Occipital lobe (tissue), 2 donors: Measurements from ENCODE around the gene FOXN4. TPM values are rescaled to one million over a fixed set of nuclear protein-coding genes. Genes with fewer than 3 reads are reported as not detected.
"Not testable (repeated sequence)": the region's sequence is repeated elsewhere in the genome, so short reads cannot be mapped to it uniquely, and the experiment has no call there.

Experiments
- DNase-seq: peaks from one replicate; lab custom pipeline; 2025; lab: John Stamatoyannopoulos, UW
- total RNA-seq: library from RNA; depleted of rRNA; stranded (reverse); fragments of >200 nt; gene quantifications from one replicate; pipeline ENCODE4 v1.2.3, GENCODE V29; 2014

FOXN4 gene, protein sequence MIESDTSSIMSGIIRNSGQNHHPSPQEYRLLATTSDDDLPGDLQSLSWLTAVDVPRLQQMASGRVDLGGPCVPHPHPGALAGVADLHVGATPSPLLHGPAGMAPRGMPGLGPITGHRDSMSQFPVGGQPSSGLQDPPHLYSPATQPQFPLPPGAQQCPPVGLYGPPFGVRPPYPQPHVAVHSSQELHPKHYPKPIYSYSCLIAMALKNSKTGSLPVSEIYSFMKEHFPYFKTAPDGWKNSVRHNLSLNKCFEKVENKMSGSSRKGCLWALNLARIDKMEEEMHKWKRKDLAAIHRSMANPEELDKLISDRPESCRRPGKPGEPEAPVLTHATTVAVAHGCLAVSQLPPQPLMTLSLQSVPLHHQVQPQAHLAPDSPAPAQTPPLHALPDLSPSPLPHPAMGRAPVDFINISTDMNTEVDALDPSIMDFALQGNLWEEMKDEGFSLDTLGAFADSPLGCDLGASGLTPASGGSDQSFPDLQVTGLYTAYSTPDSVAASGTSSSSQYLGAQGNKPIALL
- total RNA-seq: 0.16 TPM

DNA sequence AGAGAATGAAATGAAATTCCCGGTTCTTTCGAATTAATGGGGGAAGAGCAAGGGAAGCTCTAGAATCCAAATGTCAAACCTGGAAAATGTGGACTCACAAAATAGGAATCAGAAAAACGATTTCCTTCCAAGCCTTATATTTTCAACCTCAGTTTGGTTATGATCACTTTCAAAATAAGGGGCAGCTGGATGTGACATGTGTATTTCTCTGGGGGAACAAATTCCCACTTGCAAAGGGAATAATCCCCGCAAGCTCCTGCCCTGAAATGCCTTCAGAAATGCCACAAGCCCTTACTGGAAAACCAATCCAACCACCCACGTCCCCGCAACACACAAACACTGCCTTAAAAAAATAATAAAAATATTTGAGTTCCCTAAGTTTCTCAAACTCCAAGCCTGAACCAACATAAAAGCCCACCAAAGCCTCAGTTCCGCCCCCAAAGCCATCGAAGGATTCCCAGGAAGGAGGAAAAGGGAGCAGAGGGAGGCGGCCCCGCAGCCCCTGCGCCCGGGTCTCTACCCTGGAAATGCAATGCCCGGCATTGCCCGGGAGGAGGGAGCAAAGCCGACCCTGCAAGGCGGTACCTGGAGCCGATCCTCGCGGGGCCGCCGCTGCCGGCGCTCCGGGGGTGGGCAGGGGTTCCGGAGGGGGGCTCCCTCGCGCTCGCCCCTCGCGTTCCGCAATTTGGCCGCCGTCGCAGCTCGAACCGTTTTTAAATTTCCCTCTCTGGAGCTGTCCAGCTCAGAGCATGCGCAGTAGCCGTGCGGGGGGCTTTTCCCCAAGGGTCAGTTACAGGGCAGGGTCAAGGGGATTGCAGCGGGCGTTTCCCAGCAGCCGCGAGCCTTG is at the start of gene FOXN4:
TSS of gene FOXN4 (minus strand) at position 751 of the 847 bp plus-strand sequence. CDS start 963 bp downstream, outside the sequence.
- DNase-seq: no peak

DNA sequence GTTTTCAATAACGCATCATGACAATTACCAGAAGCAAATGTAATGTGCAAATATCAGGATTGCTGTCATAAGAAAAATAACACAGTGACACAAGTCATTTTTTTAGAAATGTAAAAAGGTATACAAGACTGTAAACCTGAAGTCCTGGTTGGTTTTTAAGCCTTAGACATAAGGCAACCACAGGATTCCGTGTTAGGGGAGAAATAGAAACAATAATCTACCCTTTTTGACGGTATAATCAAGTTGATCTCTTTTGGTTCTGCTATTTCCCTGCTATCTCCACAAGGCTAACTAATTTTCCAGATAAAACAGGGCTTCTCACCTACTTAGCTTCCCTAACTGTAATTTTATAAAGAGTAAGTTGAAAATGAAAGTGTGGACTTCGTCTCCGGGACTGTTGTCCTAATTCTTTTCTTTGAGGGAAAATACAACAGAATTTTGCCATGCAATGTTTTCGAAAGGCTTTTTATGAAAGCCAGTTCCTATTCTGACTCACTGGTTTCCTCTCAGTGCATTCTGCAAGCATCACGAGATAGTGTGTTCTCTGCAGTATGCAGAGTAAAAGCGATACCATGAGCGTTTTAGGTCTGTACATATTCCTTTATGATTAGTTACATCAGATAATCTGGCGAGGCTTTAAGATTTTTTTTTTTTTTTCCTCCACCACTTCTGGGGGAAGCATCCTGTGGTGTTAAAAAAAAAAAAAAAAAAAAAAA is 49.2 kb upstream of the FOXN4 start:
- no peak for DNase-seq

DNA sequence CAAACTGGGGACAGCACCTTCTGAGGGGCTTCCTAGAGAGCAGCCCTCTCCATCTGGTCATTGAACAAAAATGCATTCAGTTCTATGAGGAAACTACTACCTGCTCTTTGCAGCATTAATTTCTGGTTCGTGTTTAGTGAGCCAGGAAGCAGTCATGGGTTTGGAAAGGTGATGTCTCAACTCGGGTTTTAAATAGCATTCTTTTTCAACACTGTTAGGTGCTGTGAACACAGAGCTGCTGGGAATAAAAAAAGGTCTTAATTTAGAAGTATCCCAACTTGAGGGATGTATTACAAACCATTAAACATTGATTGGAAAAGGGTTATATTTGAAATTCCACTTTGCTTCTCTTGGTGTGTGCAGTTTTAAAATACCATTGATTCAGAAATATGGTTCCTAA is 47.9 kb upstream of the FOXN4 start:
- DNase-seq: no peak

DNA sequence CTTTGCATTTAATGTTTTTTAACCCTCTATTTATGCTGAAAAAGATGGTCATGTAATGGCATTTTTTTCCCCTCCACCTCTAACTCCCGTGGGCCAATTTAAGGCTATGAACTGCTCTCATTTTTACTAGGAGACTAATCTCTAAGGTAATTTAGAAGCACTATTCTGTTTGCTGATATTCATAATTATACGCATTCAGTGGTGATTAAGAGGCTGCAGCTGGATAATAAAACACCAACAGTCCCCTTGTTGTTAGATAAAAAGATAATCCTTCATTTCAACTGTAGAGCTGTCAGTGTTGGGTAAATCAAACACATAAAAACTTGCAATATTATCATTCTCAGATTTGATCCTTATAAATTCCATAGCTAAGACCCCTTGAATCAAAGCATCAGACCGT is 47.5 kb upstream of the FOXN4 start:
- DNase-seq: no peak

DNA sequence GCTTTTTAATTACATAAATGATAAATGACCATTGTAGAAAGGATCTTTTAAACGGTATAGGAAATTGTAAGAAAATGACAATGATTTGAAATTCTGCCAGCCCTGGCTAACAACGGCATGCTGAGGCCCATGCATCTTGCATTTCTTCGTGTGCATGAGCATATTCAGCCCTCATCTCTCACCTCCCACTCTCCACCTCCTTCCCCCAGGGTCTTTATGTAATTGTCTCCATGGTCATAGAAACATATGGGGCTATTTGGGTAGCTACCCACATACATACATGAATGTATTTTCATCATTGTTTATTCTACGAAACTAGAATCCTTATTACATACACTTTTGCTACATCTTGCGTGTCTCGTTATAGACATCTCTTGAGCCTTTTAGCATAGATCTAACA is 43.1 kb upstream of the FOXN4 start:
- no peak for DNase-seq

DNA sequence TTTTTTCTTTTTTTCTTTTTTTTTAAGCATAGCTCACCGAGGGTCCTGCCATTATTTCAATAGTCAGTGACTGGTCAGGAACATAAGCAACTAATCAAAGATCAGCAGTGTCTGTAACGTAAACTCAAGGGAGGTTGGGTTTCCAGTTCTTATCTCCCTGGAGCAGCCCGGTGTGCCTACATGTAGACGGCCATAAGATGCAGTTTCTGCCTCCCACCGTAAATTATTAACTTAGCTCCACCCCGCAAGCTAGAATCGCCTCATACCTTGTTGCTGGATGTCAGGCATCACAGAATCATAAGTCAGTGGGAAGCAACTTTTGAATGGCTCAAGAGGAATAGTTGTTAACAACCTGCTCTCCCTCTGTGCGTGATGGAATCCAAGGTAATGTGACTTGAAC is 38.5 kb upstream of the FOXN4 start, which contains the start of gene MYO1H:
TSS of gene MYO1H (plus strand) at position 312 of the 400 bp plus-strand sequence. CDS start at position 373, 61 bp downstream.
- DNase-seq: no peak

DNA sequence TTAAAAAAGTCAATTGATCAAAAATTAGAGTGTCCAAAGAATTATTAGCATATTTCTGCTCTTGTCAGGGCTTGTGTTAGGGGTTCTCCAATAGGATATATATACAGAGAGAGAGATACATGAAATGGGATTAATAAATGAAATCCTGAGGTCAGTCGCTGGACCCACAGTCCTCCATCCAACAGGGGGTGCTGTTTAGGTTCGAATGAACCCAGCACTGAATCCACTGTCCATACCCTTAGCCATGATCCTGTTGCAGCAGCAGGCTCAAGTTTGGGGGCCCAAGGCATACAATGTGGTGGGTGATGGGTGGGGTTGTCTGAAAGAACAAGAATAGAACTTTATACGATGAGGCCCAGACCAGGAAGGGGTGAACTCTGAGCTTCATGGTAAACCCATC is 37.8 kb upstream of the FOXN4 start:
- no peak for DNase-seq

DNA sequence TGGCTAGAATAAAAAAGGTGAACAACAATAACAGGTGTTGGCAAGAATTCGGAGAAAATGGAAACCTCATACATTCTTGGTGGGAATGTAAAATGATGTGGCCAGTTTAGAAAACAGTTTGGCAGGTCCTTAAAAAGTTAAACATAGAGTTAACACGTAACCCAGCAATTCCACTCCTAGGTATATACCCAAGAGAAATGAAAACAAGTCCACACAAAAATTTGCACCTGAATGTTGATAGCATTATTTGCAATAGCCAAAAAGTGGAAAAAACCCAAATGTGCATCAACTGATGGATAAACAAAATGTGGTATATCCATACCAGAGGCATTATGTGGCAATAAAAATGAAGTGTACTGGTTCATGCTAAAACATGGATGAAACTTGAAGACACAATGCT is 36.3 kb upstream of the FOXN4 start:
- DNase-seq: no peak

DNA sequence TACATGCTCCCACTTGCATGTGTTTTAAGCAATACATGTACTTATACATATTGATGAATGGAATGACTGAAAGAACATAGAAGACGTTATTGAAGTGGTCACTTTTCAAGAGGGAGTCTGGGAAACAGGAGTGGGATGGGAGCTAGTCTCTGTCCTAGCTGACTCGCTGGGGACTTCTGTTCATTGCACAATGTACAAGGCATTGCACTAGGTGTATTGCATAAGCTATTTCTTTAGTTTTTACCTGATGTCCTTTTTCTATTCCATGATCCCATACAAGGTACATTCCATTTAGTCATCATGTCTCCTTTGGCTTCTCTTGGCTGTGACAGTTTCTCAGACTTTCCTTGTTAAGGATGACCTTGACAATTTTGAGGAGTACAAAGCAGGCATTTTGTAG is 34.6 kb upstream of the FOXN4 start:
- no peak for DNase-seq

DNA sequence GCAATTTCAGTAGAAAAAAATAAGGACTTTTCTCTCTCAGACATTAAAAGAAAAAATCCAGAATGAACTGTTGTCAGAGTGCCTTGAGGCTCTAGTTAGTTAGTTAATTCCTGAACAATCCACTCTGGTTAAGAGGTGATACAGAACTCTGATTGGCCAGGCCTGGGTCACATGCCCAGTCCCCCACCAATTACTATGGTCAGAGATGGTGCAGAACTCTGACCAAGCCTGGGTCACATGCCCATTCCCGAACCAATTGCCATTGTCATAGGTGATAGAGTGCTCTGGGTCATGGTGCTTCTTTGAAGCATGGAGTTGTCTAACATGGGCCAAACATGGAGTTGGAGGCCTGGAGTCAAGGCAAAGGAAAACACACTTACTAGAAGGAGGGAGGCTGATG is 27.5 kb upstream of the FOXN4 start:
- DNase-seq: no peak

DNA sequence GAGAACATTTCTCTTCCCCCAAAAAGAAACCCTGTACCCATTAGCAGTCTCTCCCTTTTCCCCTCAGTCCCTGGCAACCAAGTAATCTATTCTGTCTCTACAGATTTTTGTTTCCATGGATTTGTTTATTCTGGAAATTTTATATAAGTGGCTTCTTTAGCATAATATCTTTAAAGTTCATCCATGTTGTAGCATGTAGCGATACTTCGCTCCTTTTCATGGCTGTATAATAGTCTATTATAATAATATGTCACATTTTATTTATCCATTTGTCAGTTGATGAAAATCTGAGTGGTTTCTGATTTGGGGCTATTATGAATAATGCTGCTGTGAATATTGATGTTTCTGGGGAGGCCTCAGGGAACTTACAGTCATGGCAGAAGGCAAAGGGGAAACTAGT is 25.8 kb upstream of the FOXN4 start:
- no peak for DNase-seq

DNA sequence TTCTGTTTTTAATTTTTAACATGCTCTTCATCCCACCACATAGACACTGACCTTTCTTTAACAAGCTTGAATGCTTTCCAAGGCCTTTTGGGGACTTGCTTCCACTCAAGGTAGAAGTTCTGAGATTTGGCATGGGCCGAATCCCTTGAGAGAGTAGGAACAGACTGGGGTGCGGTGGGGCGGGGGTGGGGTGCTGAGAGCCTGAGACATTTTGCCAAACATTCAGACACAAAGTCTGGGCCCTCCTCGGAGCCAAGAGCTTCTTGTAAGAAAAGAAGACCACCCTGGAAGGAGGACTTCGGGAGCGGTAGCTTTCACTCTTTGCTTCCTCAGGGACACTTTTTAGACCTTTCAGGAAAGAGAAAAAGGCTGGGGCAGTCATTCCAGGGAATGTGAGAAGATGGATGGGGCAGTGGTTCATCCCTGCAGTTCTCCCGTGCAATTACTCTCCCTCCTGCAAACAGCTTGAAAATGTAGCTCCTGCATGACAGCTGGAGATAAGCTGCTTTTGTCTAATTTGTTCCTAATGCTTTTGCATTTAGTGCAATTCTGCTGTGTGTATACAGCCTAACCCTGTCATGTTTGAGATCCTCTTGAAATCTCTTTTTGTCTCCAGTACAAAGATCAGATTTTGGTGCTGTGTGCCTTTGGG is 22.3 kb upstream of the FOXN4 start:
- DNase-seq: no peak

DNA sequence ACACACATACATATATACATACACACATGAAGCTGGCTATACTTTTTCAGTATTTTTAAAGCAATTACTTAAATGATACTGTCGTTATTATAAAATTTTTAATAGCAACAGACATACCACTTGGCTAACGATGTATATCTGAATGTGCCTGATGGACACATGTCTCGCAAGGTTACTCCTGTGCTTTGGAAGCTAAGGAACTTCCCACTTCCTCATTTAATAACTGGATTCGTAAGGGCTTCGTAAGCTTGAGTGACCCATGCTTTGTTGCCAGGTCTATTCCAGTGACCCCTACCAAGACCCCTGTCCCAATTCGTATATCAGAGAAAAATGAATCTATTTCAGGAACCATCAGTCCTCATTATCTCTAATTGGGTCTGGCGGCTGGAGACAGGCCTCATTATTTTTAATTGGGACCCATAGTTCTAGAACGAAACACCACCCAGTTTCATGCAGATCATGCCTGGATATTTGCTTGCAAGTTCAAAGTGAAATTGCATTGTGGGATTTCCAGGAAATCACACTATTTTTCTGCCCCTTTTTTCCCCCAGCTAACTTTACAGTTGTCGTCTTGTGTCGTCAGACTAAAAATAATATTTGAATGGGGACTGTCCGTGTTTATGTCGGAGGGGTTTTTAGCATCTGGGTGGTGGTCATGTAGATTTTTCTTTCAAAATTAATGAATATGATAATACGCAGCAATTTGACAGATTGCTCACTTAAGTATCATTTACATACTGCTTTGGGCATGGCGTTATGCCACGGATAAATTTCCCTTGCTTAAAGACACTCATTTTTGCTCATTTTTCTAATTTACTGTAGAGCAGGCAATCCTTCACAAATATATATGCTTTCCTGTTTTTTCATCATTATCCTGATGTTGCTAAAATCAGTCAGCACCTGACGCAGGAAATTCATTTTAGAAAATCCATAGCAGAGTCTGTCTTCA is 21.5 kb upstream of the FOXN4 start:
- DNase-seq: no peak

DNA sequence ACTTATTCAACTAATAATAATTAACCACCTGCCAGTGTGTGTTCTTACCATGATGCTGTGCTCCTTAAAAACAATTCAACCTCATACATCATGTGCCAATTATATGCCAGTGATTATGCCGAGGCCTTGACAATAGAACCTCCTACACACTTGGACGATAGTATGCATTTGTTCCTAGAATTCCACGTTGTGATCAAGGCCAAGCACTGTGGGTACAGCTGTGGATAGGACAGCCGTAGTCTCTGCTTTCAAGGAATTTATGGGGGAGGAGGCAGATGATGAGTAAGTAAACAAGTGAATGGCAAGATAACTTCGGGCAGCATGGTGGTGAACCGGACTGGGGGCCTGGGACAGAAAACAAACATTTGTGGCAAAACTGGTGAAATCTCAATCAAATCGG is 20.6 kb upstream of the FOXN4 start:
- no peak for DNase-seq

DNA sequence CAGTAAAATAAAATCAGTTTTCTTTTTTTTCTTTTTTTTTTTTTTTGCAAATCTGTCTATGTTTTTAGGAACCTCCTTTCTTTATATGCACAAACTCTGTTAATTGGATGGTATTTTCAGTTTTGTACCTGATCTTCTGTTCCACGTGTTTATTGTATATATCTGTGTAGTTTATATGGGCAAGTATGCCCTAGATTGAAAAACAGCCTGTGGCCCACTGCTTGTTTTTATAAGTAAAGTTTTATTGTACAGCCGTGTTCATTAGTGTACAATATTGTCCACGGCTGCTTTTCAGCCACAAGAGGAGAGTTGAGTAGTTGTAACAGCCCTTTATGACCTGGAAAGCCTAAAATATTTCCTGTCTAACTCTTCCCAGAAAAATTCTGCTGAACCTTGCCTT is 19.9 kb upstream of the FOXN4 start:
- no peak for DNase-seq

DNA sequence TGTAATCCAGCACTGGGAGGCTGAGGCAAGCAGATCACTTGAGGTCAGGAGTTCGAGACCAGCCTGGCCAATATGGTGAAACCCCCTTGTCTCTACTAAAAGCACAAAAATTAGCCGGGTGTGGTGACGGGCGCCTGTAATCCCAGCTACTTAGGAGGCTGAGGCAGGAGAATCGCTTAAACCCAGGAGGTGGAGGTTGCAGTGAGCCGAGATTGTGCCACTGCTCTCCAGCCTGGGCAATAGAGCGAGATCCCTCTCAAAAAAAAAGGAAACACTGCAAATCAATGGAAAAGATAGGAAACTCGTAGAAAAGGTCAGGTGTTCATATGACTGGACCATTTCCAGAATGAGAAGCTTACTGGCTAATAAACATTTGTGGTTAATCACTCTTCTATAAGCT is 12.2 kb upstream of the FOXN4 start:
- not testable (repeated sequence) for DNase-seq

DNA sequence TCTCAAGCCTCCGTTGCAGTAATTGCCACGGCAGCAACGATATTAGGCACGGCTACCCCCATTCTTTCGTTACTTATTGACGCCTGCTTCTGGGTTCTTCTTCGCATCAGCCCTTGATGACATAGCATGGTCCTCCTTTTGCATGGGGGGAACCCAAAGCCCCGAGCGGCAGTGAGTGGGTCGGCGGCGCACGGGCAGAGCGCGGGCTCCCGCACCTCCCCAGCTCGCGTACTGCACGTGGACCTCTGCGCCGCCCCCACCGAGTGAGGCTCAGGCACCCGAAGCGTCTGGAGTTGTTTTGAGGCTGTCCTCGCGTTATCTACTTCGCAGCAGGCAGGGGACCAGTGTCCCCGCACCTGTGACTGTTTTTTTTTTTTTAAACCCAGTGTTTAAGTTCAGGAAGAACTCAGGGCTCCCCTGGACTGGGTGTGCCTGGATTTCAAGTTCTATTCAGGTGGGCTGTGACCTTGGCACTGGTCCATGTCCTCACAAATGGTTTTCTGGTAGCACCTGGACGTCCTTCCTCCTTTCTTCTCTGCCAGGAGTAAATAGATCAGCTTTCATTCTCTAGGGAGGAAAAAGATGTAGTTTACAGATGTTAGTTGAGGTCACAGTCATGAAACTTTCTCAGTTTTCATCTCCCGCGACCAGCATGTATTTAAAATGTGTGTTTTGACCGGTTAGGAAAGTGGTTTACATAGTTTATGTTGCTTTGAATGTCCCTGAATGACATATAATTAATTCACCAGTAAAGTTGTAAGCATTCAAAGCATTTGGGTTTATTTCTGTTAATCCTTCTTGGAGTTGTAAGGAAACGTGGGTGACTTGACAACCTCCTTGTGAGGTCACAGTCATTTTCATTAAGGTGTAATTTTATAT is 1.4 kb upstream of the FOXN4 start:
- DNase-seq: no peak

DNA sequence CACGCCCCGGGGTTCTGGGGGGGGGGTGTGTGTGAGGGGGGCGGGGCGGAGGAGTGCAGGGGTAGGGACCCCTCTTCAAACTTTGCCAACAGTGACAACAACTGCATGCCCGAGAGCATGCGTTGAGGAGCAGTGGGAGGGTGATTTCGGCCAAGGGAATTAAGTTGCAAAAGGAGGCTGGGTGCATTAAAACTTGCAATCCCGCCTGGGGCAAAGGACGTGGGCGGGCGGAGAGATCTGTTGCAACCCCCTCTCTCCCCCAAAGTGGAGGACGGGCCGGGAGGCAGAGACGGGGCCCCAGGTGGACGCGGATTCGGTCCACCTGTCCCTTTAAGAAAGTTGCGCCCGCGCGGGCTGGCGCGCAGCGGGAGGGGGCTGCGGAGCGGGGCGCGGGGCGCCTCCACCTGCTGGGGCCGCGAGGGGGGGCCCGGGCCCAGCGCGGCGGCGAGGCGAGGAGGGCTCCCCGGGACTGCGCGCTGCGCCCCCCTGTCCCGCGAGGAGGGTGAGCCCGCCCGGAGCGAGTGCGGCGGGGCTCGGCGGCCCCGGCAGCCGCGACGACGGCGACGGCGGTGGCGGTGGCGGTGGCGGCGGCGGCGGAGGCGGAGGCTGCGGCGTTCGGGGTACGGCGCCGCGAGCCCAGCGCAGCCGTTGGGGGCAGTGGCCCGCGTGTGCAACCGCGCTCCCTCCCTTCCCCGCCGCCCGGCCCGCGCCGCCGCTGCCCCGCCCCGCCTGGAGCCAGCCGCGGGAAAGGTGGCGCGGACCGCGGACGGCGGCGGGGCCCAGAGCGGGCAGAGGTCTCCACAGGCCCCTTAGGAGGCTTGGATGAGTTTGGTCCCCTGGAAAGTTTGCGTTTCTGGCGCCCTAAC is 530 bp upstream of the FOXN4 start:
- DNase-seq: no peak
